ENCODE data around the gene AKAP5. TPM values are rescaled to one million over a fixed set of nuclear protein-coding genes. Genes with fewer than 3 reads are reported as not detected.

The AKAP5 gene
- total RNA-seq, result 0.28 and 0.36 TPM in 2 replicates

GRCh38 chr14:64465191-64465822, at the start of gene AKAP5:
TSS of gene AKAP5 (plus strand) at chr14:64465499. CDS start at chr14:64468395, 2,896 bp downstream.

GRCh38 chr14:64503434-64504309, 38.4 kb downstream of the AKAP5 start, which contains the start of gene ZBTB25:
TSS of gene ZBTB25 (minus strand) at chr14:64503838. CDS start at chr14:64490533, 13,305 bp downstream.

GRCh38 chr14:64504310-64504896, 39.1 kb downstream of the AKAP5 start, which contains the start of gene ZBTB1:
TSS of gene ZBTB1 (plus strand) at chr14:64504770. CDS start at chr14:64521505, 16,735 bp downstream.

Other genes with a start within 250 kb of the AKAP5 start
- 0.18 and 0.47 TPM in 2 replicates for gene ESR2, start 171.1 kb upstream of the AKAP5 start, total RNA-seq
- 46.1 and 58.2 TPM in 2 replicates for gene MTHFD1, start 77.1 kb upstream of the AKAP5 start, total RNA-seq
- 2.3 and 5.5 TPM in 2 replicates for gene ZBTB25, start 38.3 kb downstream of the AKAP5 start, total RNA-seq
- gene ZBTB1, start 39.3 kb downstream of the AKAP5 start, total RNA-seq, result 37.9 and 43.4 TPM in 2 replicates
- gene HSPA2, start 75.2 kb downstream of the AKAP5 start, total RNA-seq, result 2.7 and 7.9 TPM in 2 replicates
- gene PPP1R36, start 84.5 kb downstream of the AKAP5 start, total RNA-seq, result 0.27 and 0.85 TPM in 2 replicates
- 3.6 and 5.2 TPM in 2 replicates for gene PLEKHG3, start 238.9 kb downstream of the AKAP5 start, total RNA-seq

Data from endothelial cell of coronary artery (primary cell).